Peyer's patch (tissue), 4 donors: ENCODE measurements around the gene CALCOCO1. TPM values are rescaled to one million over a fixed set of nuclear protein-coding genes. Genes with fewer than 3 reads are reported as not detected.
"Not testable (repeated sequence)": the region's sequence is repeated elsewhere in the genome, so short reads cannot be mapped to it uniquely, and the experiment has no call there.

Experiments used
- DNase-seq, 3 donors: peaks; one replicate each; pipeline ENCODE4 v3.0.0-alpha.2; 2017 to 2019
- H3K27ac ChIP-seq, 4 donors: fragments of 200-600 bp; sonication (generic); one replicate each; pipeline ENCODE4 v1.5.1; 2016 to 2019
- H3K27me3 ChIP-seq, 2 donors: fragments of 200-600 bp; sonication (generic); one replicate each; pipeline ENCODE4 v1.5.1; 2019
- H3K36me3 ChIP-seq, 3 donors: fragments of 200-600 bp; sonication (generic); one replicate each; pipeline ENCODE4 v1.5.1; 2016 to 2019
- H3K4me1 ChIP-seq, 4 donors: fragments of 200-600 bp; sonication (generic); one replicate each; pipeline ENCODE4 v1.5.1; 2016 to 2019
- H3K4me3 ChIP-seq, 4 donors: fragments of 200-600 bp; sonication (generic); 1 replicate in 3 of 4; 2 replicates in 1 of 4; pipeline ENCODE4 v1.5.1; 2016 to 2019; ENCODE audit warnings: mild to moderate bottlenecking in 1 of 4
- H3K9me3 ChIP-seq, 4 donors: fragments of 200-600 bp; sonication (generic); one replicate each; pipeline ENCODE4 v1.5.1; 2016 to 2019; ENCODE audit warnings: mild to moderate bottlenecking in 1 of 4
- POLR2A ChIP-seq, 2 donors: fragments of 450-650 bp; IDR thresholded peaks; one replicate each; pipeline ENCODE4 v1.5.1; 2017; ENCODE audit warnings: antibody characterized with exemption in 2 of 2, mild to moderate bottlenecking in 2 of 2, moderate library complexity in 2 of 2
- total RNA-seq, 4 donors: library from RNA; depleted of rRNA; stranded (reverse); fragments of >200 nt; gene quantifications; one replicate each; pipeline ENCODE4 v1.1.0, GENCODE V29; 2016
- TF ChIP-seq, protein P1 (sequence below), 6 experiments: fragments of 450-650 bp in 4 of 6; fragments of 200-600 bp in 2 of 6; sonication (generic) in 1 of 6; IDR thresholded peaks; one replicate each; pipeline ENCODE4 v1.5.1; 2017 to 2019; ENCODE audit warnings: antibody characterized with exemption in 6 of 6, mild to moderate bottlenecking in 3 of 6, moderate library complexity in 1 of 6

The CALCOCO1 gene
- total RNA-seq, 4 donors from 2014 or later = 79.7 to 342 (median 175) TPM

DNA sequence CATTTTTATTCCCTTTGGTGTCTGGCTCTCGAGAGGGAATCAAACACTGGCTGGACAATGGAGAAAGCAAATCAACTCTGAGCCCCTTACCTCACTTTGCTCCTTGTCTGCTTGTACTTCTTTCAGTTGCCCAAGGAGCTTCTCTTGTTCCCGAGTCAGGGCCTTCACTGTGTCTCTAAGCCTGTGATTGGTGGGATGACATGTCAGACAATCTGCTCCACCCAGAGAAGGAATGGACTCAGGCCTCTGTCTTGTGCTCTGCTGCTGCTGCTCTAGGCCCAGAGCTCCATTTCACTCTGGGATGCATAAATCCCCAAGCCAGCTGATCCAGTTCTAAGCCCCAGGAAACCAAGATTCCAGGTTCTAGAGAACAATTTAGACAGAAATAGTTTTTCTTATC lies 7.6 kb downstream of the CALCOCO1 start:
- TF ChIP-seq POLR2A (IDR thresholded peaks at IDR 0.05) = no peak
- TF ChIP-seq, protein P1, sequence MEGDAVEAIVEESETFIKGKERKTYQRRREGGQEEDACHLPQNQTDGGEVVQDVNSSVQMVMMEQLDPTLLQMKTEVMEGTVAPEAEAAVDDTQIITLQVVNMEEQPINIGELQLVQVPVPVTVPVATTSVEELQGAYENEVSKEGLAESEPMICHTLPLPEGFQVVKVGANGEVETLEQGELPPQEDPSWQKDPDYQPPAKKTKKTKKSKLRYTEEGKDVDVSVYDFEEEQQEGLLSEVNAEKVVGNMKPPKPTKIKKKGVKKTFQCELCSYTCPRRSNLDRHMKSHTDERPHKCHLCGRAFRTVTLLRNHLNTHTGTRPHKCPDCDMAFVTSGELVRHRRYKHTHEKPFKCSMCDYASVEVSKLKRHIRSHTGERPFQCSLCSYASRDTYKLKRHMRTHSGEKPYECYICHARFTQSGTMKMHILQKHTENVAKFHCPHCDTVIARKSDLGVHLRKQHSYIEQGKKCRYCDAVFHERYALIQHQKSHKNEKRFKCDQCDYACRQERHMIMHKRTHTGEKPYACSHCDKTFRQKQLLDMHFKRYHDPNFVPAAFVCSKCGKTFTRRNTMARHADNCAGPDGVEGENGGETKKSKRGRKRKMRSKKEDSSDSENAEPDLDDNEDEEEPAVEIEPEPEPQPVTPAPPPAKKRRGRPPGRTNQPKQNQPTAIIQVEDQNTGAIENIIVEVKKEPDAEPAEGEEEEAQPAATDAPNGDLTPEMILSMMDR (IDR thresholded peaks at IDR 0.05) = no peak
- Histone ChIP-seq H3K4me3 (no peak overlapping the region), H3K36me3 (peaks cover 0 to 97% (median 0%) of the 10 kb centered on the region in 3 donors)

DNA sequence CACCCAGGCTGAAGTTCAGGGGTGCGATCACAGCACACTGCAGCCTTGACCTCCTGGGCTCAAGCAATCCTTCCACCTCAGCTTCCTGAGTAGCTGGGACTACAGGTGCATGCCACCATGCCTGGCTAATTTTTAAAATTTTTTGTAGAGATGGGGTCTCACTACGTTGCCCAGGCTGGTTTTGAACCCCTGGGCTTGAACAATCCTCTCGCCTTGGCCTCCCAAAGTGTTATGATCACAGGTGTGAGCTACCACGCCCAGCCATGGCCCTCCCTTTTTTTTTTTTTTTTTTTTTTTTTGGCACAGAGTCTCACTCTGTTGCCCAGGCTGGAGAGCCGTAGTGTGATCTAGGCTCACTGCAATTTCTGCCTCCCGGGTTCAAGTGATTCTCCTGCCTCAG lies 8.7 kb downstream of the CALCOCO1 start:
- H3K4me1 ChIP-seq, H3K4me3 ChIP-seq, DNase-seq, H3K27ac ChIP-seq, H3K27me3 ChIP-seq, H3K9me3 ChIP-seq: not testable (repeated sequence)
- peaks cover 0 to 97% (median 0%) of the 10 kb centered on the region in 3 donors for H3K36me3 ChIP-seq

More for the DNA sequence above, 7.6 kb downstream of the CALCOCO1 start:
- Histone ChIP-seq H3K27ac (no peak overlapping the region), H3K27me3 (no peaks in the 10 kb centered on the region), H3K4me1 (no peaks in the 10 kb centered on the region), H3K9me3 (no peaks in the 10 kb centered on the region)
- DNase-seq = no peak

DNA sequence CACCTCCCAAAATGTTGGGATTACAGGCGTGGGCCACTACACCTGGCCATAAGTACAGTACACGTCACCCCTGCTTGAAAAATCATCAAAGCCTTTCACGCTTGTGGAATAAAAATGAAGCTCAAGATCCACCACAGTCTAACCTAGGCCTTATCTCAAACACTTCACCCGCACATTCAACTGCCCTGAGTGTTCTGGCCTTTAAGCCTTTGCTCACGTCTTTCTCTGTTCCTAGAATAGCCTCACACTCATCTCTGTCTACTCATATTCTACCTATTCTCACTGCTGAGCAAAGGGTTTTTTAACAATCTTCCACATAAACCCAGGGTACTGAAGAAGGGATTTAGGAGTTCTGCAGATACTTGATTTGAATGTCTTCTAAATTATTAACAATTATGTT lies 9.9 kb downstream of the CALCOCO1 start:
- no peaks in the 10 kb centered on the region for H3K27me3 ChIP-seq
- DNase-seq = no peak
- no peak overlapping the region for H3K27ac ChIP-seq
- H3K4me3 ChIP-seq = no peak overlapping the region
- no peaks in the 10 kb centered on the region for H3K4me1 ChIP-seq
- no peaks in the 10 kb centered on the region for H3K9me3 ChIP-seq
- TF ChIP-seq POLR2A (IDR thresholded peaks at IDR 0.05) = no peak
- TF ChIP-seq, protein P1 (IDR thresholded peaks at IDR 0.05) = no peak
- peaks cover 0 to 98% (median 0%) of the 10 kb centered on the region in 3 donors for H3K36me3 ChIP-seq

DNA sequence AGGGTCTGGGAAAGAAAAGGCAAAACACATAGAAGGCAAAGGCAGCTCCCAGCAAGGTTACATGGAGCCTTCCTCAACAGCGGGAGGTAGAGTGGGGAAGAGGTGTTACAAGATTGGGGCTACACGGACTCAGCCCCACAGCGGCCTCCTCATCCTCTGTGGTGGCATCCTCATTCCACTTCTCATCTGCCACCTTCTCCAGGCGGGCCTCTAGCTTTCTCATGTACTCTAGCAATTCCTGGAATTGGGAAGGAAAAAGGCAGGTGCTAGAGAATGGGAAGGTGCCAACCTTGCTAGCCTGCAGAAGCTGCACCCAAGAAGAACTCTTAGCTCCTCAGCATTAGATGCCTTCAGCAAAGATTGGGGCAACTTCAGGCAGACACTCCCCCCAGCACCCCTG lies 13.2 kb downstream of the CALCOCO1 start:
- Histone ChIP-seq H3K4me1 (no peaks in the 10 kb centered on the region), H3K27me3 (no peaks in the 10 kb centered on the region), H3K36me3 (peaks cover 0 to 72% (median 0%) of the 10 kb centered on the region in 3 donors), H3K9me3 (no peaks in the 10 kb centered on the region), H3K4me3 (no peak overlapping the region), H3K27ac (no peak overlapping the region)
- TF ChIP-seq, protein P1 (IDR thresholded peaks at IDR 0.05) = no peak
- no peak for TF ChIP-seq POLR2A (IDR thresholded peaks at IDR 0.05)
- DNase-seq = no peak

DNA sequence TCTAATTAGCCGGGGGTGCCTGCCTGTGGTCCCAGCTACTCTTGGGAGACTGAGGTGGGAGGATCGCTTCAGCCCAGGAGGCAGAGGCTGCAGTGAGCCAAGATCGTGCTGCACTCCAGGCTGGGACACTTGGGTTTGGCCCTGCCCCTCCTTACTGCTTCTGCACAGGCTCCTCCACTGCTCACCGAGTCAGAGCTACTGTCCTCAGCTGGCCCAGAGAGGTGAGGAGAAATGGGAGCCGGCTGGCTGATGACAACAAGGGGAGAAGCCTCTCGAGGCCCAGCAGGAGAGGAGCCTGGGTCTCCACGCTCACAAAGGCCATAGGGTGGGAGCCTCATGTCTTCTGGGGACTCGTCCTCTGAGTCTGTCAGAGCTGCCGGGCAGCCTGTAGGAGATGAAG lies 13.7 kb downstream of the CALCOCO1 start:
- TF ChIP-seq, protein P1 (IDR thresholded peaks at IDR 0.05) = no peak
- no peak for TF ChIP-seq POLR2A (IDR thresholded peaks at IDR 0.05)
- no peak overlapping the region for H3K4me3 ChIP-seq
- no peak for DNase-seq
- no peaks in the 10 kb centered on the region for H3K9me3 ChIP-seq
- H3K36me3 ChIP-seq = peaks cover 0 to 68% (median 0%) of the 10 kb centered on the region in 3 donors
- H3K4me1 ChIP-seq = no peaks in the 10 kb centered on the region
- no peak overlapping the region for H3K27ac ChIP-seq
- H3K27me3 ChIP-seq = no peaks in the 10 kb centered on the region

DNA sequence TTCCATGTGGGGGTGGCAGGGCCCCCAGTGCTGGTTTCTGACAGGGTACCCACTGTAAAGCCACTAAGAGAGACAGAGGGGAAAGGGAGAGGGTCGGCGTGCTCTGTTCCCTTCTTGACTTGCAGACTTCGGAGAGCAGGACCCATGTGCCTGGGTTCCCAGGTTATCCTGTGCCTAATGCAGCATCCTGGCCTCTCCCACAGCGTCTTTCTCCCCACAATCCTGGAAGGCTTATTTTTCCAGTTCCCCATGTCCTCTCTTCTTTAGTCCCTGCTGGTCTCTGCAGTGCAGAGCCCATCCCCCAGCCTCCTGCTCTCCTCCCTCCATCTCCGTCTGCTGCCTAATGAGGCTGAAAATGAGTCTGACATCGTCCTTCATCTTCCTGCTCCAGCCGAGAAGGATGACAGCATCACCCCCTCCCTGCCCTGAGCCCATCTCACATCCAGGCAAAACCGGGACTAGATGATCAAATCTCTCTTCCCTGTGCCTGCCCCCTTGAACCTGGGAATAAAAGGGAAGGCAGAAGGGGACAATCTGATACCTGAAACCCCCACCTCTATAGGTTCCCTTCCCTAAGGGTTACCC lies 15.1 kb downstream of the CALCOCO1 start:
- no peaks in the 10 kb centered on the region for H3K27me3 ChIP-seq
- no peak for TF ChIP-seq POLR2A (IDR thresholded peaks at IDR 0.05)
- TF ChIP-seq, protein P1 (IDR thresholded peaks at IDR 0.05) = no peak
- no peaks in the 10 kb centered on the region for H3K9me3 ChIP-seq
- no peak overlapping the region for H3K27ac ChIP-seq
- peaks cover 0 to 55% (median 0%) of the 10 kb centered on the region in 3 donors for H3K36me3 ChIP-seq
- no peak for DNase-seq
- H3K4me3 ChIP-seq = no peak overlapping the region
- H3K4me1 ChIP-seq = no peaks in the 10 kb centered on the region
